Measurements from ENCODE around the gene AP3S2.

DNA sequence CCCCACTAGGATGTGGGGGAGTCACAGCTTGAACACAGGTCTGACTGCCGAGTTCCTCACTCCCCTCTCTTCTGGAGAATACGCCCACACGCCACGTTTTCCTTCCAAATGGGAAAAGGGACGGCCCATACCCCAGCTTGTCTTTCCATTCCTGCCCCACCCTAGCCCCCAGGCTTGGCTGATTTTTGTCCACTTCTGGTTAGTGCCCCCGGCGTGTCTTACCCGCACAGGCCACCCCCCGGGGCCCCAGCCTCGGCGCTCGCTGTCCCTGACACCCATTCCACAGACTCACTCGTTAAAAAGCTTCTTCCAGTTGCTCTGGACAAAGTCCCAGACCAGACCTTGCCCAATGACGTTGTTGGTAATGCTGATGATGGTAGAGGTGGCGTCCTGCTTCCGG, 103.1 kb downstream of the AP3S2 start:
- no peak for TF ChIP-seq YY1 (IDR thresholded peaks at IDR 0.05; ENCODE audit: insufficient read depth, insufficient read length)
- TF ChIP-seq ZNF274 (IDR thresholded peaks at IDR 0.05; ENCODE audit: low read depth, low read length), result no peak

Data from NT2/D1 (cell line).